Neural progenitor cell (in vitro differentiated cells): ENCODE measurements around the gene GCNA. TPM values are rescaled to one million over a fixed set of nuclear protein-coding genes. Genes with fewer than 3 reads are reported as not detected.
"Not testable (repeated sequence)": the region's sequence is repeated elsewhere in the genome, so short reads cannot be mapped to it uniquely, and the experiment has no call there.

Source experiments
- DNase-seq: peaks from one replicate; pipeline ENCODE4 v3.0.0-alpha.2; 2016; ENCODE audit warnings: low spot score
- H2AFZ ChIP-seq: fragments of 200-600 bp; sonication (generic); replicated peaks from 2 replicates; pipeline ENCODE4 v1.6.1; 2016; ENCODE audit warnings: antibody characterized with exemption
- H3F3A ChIP-seq: fragments of 200-600 bp; sonication (generic); 2 replicates; pipeline ENCODE4 v1.6.1; 2016; ENCODE audit warnings: antibody characterized with exemption, low read depth
- H3K27ac ChIP-seq: fragments of 200-600 bp; sonication (generic); 2 replicates; pipeline ENCODE4 v1.5.1; 2016; ENCODE audit warnings: mild to moderate bottlenecking
- H3K27me3 ChIP-seq: fragments of 200-600 bp; sonication (generic); 2 replicates; pipeline ENCODE4 v1.6.1; 2016; ENCODE audit warnings: mild to moderate bottlenecking, moderate library complexity
- H3K36me3 ChIP-seq: fragments of 200-600 bp; sonication (generic); 2 replicates; pipeline ENCODE4 v1.5.1; 2016
- H3K4me1 ChIP-seq: fragments of 200-600 bp; sonication (generic); 2 replicates; pipeline ENCODE4 v1.6.1; 2016; ENCODE audit warnings: mixed run types
- H3K4me2 ChIP-seq: fragments of 200-600 bp; sonication (generic); 2 replicates; pipeline ENCODE4 v1.6.1; 2016
- H3K4me3 ChIP-seq: fragments of 200-600 bp; sonication (generic); 2 replicates; pipeline ENCODE4 v1.5.1; 2016
- H3K79me2 ChIP-seq: fragments of 200-600 bp; sonication (generic); 2 replicates; pipeline ENCODE4 v1.6.1; 2016; ENCODE audit warnings: low read depth
- H3K9ac ChIP-seq: fragments of 200-600 bp; sonication (generic); 2 replicates; pipeline ENCODE4 v1.6.1; 2016
- H3K9me3 ChIP-seq: fragments of 200-600 bp; sonication (generic); 2 replicates; pipeline ENCODE4 v1.5.1; 2016; ENCODE audit warnings: low read depth
- H4K20me1 ChIP-seq: fragments of 200-600 bp; sonication (generic); 2 replicates; pipeline ENCODE4 v1.6.1; 2016; ENCODE audit warnings: low read depth
- H3K27ac Mint-ChIP-seq: 3 replicates; pipeline ENCODE4 v1.8.0; 2021; ENCODE audit warnings: mixed read lengths
- H3K27me3 Mint-ChIP-seq: 2 replicates; pipeline ENCODE4 v1.8.0; 2022; ENCODE audit warnings: low read depth, mild to moderate bottlenecking, inconsistent platforms, moderate library complexity, mixed read lengths; ENCODE audit not compliant: insufficient read depth
- H3K36me3 Mint-ChIP-seq: 3 replicates; pipeline ENCODE4 v1.8.0; 2021; ENCODE audit warnings: mixed read lengths
- H3K4me1 Mint-ChIP-seq: 3 replicates; pipeline ENCODE4 v1.8.0; 2021; ENCODE audit warnings: mixed read lengths
- H3K4me3 Mint-ChIP-seq: 3 replicates; pipeline ENCODE4 v1.8.0; 2021; ENCODE audit warnings: mild to moderate bottlenecking, moderate library complexity, mixed read lengths
- H3K9me3 Mint-ChIP-seq: 3 replicates; pipeline ENCODE4 v1.8.0; 2020; ENCODE audit warnings: mixed read lengths
- CTCF ChIP-seq: fragments of 200-600 bp; sonication (generic); IDR thresholded peaks from 2 replicates; pipeline ENCODE4 v1.5.1; 2017; ENCODE audit warnings: antibody characterized with exemption, mild to moderate bottlenecking
- EZH2 ChIP-seq: fragments of 200-600 bp; sonication (generic); IDR thresholded peaks from 2 replicates; pipeline ENCODE4 v1.6.1; 2017; ENCODE audit warnings: antibody characterized with exemption, mild to moderate bottlenecking, moderate library complexity
- EZH2phosphoT487 ChIP-seq: fragments of 200-600 bp; sonication (generic); IDR thresholded peaks from 2 replicates; pipeline ENCODE4 v1.6.1; 2017; ENCODE audit warnings: antibody characterized with exemption
- total RNA-seq: library from RNA; depleted of rRNA; stranded (reverse); fragments of >200 nt; gene quantifications from 2 replicates; pipeline ENCODE4 v1.2.3, GENCODE V29; 2015; ENCODE audit warnings: low replicate concordance

The GCNA gene
- total RNA-seq, 1 donor from 2014 or later = 0.97 TPM

GRCh38 chrX:71556036-71556435 is 22.2 kb upstream of the GCNA start:
- Histone ChIP-seq H3F3A (no peaks in the 10 kb centered on the region), H3K9me3 (no peaks in the 10 kb centered on the region), H3K36me3 (peaks cover 4% of the 10 kb centered on the region), H3K9ac (no peak overlapping the region), H3K27ac (no peak overlapping the region), H4K20me1 (no peaks in the 10 kb centered on the region), H3K79me2 (peaks cover 15% of the 10 kb centered on the region), H2AFZ (no peak overlapping the region), H3K4me3 (no peak overlapping the region), H3K4me2 (no peak overlapping the region), H3K4me1 (no peaks in the 10 kb centered on the region), H3K27me3 (no peaks in the 10 kb centered on the region)
- Mint-ChIP-seq H3K9me3 (no peaks in the 10 kb centered on the region), H3K27ac (no peak overlapping the region), H3K27me3 (no peaks in the 10 kb centered on the region), H3K4me3 (no peak overlapping the region), H3K36me3 (peaks cover 15% of the 10 kb centered on the region), H3K4me1 (no peaks in the 10 kb centered on the region)
- TF ChIP-seq EZH2 (no peak), CTCF (no peak), EZH2phosphoT487 (no peak)
- DNase-seq = no peak

DNA sequence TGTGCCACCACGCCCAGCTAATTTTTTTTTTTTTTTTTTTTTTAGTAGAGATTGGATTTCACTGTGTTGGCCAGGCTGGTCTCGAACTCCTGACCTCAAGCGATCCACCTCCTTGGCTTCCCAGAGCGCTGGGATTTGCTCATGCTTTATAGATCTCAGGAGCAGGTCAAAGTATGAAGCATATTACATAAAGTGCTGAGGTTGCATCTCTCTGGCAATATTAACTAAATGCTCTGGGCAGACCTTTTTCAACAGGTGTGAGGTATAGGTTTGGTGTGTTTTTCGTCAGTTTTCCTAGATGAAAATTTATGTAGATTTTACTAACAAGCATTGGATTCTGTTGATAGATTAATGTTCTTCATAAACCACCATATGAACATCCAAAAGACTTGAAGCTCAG is 19.3 kb upstream of the GCNA start:
- H2AFZ ChIP-seq = no peak overlapping the region
- H3K36me3 ChIP-seq = peaks cover 17% of the 10 kb centered on the region
- Mint-ChIP-seq H3K27ac (no peak overlapping the region), H3K27me3 (no peaks in the 10 kb centered on the region), H3K4me3 (no peak overlapping the region), H3K4me1 (no peaks in the 10 kb centered on the region), H3K9me3 (no peaks in the 10 kb centered on the region), H3K36me3 (peaks cover 23% of the 10 kb centered on the region)
- no peak overlapping the region for H3K4me2 ChIP-seq
- no peak for DNase-seq
- no peaks in the 10 kb centered on the region for H4K20me1 ChIP-seq
- no peaks in the 10 kb centered on the region for H3K79me2 ChIP-seq
- no peak overlapping the region for H3K4me3 ChIP-seq
- H3F3A ChIP-seq = no peaks in the 10 kb centered on the region
- H3K9ac ChIP-seq = no peak overlapping the region
- H3K27ac ChIP-seq = no peak overlapping the region
- H3K27me3 ChIP-seq = no peaks in the 10 kb centered on the region
- no peaks in the 10 kb centered on the region for H3K9me3 ChIP-seq
- H3K4me1 ChIP-seq = no peaks in the 10 kb centered on the region
- TF ChIP-seq EZH2 = no peak
- no peak for TF ChIP-seq EZH2phosphoT487
- no peak for TF ChIP-seq CTCF

- not testable (repeated sequence) for H2AFZ ChIP-seq, H3K9me3 ChIP-seq, H3K27ac ChIP-seq, H3K27me3 ChIP-seq, H3K4me3 Mint-ChIP-seq, H3K27ac Mint-ChIP-seq, H3F3A ChIP-seq, H4K20me1 ChIP-seq, H3K79me2 ChIP-seq, H3K4me1 ChIP-seq, H3K9me3 Mint-ChIP-seq, DNase-seq, H3K4me1 Mint-ChIP-seq, H3K27me3 Mint-ChIP-seq, H3K4me3 ChIP-seq, H3K4me2 ChIP-seq, H3K9ac ChIP-seq
- peaks cover 21% of the 10 kb centered on the region for H3K36me3 ChIP-seq
- H3K36me3 Mint-ChIP-seq = peaks cover 24% of the 10 kb centered on the region
Measured at GRCh38 chrX:71559773-71560172, 18.5 kb upstream of the GCNA start.

- H3K36me3 ChIP-seq = peaks cover 26% of the 10 kb centered on the region
- H3K4me3 ChIP-seq = no peak overlapping the region
- no peak overlapping the region for H3K9ac ChIP-seq
- Mint-ChIP-seq H3K4me1 (peaks cover 7% of the 10 kb centered on the region), H3K36me3 (peaks cover 23% of the 10 kb centered on the region), H3K27ac (no peak overlapping the region), H3K27me3 (no peaks in the 10 kb centered on the region), H3K9me3 (no peaks in the 10 kb centered on the region), H3K4me3 (no peak overlapping the region)
- no peaks in the 10 kb centered on the region for H3K9me3 ChIP-seq
- H4K20me1 ChIP-seq = no peaks in the 10 kb centered on the region
- DNase-seq = no peak
- H3K27me3 ChIP-seq = no peaks in the 10 kb centered on the region
- TF ChIP-seq EZH2phosphoT487 (no peak), EZH2 (no peak), CTCF (no peak)
- H3K4me1 ChIP-seq = no peaks in the 10 kb centered on the region
- H3F3A ChIP-seq = no peaks in the 10 kb centered on the region
- no peak overlapping the region for H3K4me2 ChIP-seq
- H2AFZ ChIP-seq = no peak overlapping the region
- no peak overlapping the region for H3K27ac ChIP-seq
- H3K79me2 ChIP-seq = no peaks in the 10 kb centered on the region
Measured at GRCh38 chrX:71563921-71564320, 14.3 kb upstream of the GCNA start.
